ENCODE measurements around the gene FBXL13.
A peak's percentile ranks its signal among the peaks of the same experiment; 100 is the strongest.

The FBXL13 gene

DNA sequence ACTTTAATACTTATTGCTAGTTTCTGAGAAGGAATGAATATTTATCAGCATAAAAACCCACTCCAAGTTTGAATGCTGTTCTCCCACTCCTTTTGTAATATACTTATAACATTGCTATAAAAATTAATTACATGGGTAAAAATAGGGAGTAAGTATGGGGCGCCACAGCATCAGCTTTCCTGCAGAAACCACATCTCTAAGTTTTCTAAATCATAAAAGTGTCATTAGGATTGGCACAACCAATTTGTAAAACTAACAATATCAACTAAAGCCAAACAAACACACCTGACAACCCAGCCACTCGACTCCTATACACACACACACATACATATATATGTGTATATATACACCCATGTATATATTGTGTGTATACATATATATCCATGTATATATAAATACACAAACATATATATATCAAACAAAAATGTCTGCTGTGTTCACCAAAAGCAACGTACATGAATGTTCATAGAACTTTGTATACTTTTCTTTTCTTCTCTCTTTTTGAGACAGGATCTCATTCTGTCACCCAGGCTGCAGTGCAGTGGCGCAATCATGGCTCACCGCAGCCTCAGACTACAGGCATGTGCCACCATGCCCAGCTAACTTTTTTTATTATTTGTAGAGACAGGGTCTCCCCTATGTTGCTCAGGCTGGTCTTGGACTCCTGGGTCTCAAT lies 176.6 kb downstream of the FBXL13 start:
- no peak for DNase-seq (ENCODE audit: low spot score)
- FAIRE-seq = no peak

DNA sequence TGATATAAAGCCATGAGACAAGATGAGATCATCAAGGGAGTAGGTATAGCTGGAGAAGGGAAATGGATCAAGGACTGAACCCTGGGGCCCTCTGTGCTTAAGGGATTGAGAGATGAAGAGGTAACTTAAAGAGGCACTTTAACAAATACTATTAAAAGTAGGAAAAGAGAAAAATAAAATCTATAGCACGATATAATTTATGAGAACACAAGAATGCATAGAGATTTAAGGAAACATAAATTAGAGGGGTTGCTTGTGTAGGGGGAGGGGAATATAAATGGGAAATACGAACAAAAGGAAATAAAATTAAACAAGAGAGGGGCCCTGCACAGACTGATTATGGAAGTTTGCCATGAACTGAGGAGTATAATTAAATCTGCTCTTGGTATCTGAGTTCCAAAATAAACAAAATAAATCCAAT lies 177.4 kb downstream of the FBXL13 start:
- DNase-seq (ENCODE audit: low spot score) (no peak), FAIRE-seq (no peak)

DNA sequence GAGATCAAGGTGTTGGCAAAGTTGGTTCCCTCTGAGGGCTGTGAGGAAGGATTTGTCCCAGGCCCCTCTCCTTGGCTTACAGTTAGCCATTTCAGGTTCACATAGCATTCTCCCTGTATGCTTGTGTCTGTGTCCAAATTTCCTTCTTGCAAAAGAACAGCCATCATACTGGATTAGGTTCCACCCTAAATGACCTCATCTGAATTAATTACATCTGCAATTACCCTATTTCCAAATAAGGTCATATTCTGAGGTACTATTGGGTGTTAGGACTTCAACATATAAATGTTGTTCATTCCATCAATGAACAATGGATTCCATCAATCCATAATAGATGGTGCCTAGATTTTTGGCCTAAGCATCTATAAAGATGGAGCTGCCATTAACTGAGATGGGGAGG lies 178.0 kb downstream of the FBXL13 start:
- DNase-seq (ENCODE audit: low spot score) = no peak
- FAIRE-seq = no peak

DNA sequence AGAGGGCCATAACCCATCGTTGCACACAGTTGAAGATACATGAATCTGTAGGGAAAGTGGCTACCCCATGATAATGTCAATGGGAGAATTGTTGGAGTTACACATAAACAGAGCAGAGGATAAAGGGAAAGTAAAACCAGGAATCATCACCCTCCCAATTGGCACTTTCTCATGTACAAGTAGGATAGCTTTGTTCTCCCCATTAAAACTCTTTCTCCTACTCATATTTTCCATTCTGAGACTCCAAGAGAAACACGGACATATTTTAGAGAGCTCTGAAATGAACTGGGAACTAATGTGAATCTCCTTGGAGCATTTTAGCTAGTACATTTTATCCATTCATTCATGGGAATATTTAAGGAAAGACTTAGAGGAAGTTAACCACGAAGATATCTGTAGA lies 179.0 kb downstream of the FBXL13 start:
- DNase-seq (ENCODE audit: low spot score) (no peak), FAIRE-seq (no peak)

DNA sequence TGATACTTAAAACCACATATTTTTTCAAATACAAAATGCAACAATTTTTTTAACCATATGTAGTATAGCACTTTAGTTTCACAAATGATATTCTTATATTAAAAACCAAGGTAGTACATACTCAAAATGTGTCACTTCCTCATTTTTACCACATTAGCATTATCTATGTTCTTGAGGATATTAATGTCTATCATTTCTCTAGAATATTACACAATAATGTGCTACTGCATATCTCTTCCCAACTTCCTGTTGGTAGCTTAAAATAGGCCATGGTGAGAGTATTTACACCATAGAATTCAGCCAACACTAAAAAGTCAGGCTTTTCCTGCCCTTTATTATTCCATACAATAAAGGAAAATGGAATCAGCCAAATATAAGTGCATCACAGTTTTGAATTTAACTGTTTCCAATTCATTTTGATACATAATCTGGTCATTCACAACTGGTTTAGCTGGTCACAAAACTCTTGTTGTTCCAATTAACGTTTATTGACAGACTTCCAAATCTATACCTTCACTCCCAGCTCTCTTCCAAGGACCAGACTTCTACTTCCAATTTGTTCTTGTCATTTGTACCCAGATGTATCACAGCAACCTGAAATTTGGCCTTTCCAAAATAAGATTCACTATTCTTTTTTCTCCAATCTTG lies 181.8 kb downstream of the FBXL13 start:
- DNase-seq (ENCODE audit: low spot score) = no peak
- peak; percentile 38 for FAIRE-seq

DNA sequence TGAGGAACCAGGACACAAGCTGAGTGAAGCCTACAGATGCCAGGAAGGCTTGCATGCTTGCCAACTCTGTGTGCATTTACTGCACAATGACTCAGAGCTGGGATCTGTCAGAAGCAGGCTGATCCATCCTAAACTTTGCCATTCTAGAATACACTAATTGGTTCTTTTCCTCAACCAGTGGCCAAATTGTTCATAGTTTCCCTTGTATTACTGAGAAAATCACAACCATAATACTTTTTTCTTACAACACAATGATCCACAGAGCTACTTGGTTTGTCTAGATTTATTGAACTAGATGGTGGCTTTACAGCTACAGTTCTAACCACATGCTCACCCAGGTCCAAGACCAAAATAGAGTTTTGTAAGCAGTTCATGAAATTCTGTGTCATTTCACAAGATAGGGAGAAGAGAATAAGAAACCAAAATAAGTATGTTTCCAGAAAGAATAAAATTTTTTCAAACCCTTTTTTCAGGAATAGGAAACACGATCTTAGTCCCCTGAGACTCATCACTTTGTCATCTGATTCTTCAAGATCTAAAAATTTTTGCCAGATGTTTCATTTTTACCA lies 182.8 kb downstream of the FBXL13 start:
- DNase-seq (ENCODE audit: low spot score) = peak; percentile 61
- FAIRE-seq = peak; percentile 89

DNA sequence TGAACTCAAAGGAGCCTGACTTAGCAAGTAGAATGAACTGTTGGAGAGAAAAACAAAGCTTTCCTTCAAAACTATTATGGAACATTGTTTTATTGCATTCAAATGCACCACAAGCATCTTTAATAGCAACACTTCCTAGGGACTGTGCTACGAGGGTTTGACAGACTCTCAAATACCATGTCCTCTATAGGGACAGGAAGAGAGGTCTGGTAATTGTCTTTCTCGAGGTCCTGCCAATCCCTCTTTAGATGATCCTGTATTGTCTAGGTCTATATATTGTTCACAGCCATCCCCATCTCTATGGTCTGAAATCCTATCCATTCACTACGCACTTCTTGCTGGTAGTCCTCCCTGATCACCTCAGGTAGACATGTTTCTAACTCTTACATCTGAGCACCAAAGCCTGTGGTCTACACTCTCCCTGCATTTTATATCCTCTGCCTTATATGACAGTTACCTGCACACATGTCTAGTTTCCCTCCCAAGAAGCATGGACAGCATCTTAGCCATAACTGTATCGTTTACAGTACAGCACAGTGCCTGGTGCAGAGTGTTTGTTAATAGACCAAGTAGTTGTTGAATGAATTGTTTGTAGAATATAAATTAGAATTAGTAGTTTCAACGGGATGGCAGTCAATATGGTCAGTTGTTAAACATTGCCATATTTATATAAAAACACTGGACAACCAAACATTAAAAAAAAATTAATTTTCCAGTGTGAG lies 183.5 kb downstream of the FBXL13 start:
- no peak for DNase-seq (ENCODE audit: low spot score)
- no peak for FAIRE-seq

DNA sequence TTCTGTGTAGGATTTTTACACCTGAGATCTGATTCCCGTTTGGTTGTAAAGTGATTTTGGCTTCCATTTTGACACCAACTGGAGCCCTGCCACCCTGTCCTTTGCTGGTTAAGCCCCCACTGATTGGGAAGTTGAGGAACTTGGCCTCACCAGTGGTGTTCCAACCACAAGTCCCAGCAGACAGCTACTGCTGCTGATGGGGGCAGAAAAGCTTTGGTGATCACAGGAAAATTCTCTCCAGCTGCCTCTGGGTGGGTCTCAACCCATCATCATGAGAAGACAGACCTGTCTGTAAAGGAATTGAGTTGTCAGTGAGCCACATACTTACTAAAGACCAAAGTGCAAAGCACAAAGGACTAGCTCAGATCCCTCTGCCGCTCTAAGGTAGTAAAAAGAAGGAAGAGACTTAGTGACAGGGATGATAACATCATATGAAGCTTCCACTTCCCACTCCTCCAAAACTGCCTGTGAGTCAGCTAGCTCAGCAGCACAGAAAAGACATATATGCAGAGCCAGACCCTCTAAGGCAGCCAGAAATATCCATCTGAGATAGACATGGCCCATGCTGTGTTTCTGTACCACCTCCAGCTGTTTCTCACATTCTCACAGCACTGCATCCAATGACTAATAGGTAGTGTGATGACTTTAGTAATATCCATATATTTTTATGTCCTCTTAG lies 184.2 kb downstream of the FBXL13 start:
- peak; percentile 39 for DNase-seq (ENCODE audit: low spot score)
- FAIRE-seq = no peak

DNA sequence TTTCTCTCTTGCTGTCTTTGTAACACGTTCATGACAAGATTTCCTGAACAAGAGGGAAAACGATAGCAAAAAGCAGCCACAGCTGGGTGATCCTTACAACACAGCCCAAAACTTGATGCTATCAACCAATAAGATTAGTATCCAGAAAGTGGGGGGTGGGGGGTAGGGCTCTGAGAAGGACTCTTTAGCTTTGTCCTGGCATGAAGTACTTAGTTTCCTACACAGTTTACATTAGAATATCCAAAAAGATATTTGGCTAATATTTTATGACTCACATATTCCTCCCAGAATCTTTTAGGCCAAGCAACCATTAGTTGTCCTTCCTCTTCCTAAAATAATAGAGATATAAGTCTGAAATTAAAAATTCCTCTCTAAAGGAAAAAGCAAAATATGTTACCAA lies 184.7 kb downstream of the FBXL13 start:
- no peak for FAIRE-seq
- no peak for DNase-seq (ENCODE audit: low spot score)

DNA sequence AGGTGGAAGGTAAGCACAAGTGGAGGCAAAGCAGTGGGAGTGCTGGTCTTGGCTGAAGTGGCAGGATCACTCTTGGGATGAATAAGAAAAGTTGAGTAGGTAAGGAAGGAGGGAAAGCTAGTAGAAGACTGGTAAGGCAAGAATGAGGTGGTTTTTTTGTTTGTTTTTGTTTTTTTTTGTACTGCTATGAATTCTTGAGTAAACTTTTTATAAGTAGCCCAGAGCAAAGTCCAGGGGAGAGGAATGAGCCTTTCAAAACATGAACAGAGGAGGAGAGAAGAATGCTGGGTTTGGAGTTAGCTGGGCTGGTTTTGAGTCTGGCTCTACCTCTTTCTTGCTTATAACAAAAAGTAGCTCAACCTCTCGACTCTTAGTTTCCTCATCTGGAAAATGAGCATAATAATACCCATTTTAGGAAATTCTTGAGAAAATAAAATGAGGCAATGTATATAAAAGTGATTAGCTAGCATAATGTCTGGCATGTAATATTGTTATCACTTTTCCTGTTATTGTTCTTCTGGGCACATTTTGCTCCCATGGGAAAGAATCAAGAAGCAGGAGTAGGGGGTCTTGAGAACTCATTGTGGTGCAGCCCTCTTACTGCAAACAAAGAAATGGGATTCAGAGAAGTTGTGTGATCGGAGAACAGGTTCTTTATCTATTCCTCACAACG lies 185.9 kb downstream of the FBXL13 start:
- no peak for DNase-seq (ENCODE audit: low spot score)

DNA sequence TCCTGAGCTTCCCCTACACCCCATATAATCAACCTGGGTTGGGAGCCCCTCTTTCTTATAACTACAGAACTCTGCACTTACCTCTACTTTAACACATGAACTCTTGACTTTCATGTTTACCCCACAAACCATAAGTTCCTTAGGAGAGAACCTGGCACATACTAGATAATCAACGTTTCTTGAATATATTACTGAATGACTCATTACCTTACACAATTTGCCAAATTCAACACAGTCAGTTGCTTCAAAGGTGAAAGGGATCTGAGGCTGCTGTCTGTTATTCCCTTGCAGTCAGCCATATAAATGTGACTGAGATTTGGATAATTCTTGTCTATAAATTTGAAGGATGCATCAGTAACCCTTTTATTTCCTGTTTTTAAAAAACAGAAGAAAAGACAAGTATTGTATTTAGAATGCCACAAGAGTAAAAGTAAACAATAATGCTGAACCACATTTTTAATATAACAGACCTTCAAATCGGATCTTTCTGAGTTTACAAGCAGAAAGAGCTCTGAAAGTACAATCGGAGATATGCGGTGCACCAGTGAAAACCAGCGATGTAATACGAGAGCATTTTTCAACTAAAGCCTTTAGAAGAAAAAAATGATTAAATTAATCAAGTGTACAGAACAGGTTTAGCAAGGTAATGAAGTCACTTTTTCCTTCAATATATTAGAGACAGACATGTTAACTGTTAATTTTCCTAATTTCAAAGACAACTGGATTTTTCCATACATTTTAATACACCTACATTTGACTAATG lies 191.3 kb downstream of the FBXL13 start:
- DNase-seq (ENCODE audit: low spot score) (peak; percentile 46), FAIRE-seq (peak; percentile 85)

More for the DNA sequence above, 185.9 kb downstream of the FBXL13 start:
- no peak for FAIRE-seq

DNA sequence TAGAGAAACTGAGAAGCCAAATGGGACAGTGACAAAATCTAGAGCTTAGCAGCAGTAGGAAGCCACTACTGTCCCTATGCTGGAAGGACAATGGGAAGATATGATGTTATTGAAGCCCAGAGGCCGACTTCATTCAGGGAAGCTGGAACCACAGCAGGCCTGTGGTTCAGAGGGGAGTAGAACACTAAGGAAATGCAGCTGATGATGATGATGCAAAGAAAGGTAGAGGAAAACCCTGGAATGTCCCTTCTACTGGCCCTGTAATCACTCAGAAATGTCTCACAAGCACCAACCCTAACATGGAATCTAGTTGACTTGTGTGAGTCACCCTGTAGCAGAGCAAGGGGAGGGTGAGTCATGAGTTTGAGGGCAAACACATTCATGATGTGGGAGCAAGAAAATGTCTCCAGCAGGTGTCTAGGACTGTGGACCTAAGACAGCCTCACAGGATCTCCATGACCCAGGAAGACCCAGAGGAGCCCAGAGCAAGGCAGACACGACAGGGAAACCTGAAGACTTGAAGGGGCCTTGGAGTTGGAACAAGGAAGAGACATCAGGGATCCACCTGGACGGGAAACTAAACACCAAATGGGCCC lies 198.8 kb downstream of the FBXL13 start:
- FAIRE-seq (peak; percentile 99), DNase-seq (ENCODE audit: low spot score) (peak; percentile 100)

DNA sequence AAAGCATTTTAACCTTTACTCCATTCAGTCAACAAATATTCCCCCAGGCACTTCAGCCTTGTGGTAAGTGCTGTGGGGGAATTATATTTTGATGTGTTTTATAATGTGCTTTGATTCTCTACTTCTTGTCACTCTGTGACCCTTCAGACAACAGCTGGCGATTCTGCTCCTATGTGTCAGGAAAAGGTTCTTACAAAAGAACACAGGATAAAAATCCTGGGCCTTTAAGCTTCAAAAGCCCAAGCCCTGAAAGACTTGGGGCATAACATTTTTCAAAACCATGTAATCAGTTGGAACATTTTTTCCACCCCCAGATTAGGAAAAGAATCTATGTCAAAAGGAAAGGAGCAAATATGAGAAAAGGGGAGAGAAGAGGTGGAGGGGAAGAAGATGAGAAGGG lies 199.6 kb downstream of the FBXL13 start:
- no peak for DNase-seq (ENCODE audit: low spot score)
- FAIRE-seq = no peak

DNA sequence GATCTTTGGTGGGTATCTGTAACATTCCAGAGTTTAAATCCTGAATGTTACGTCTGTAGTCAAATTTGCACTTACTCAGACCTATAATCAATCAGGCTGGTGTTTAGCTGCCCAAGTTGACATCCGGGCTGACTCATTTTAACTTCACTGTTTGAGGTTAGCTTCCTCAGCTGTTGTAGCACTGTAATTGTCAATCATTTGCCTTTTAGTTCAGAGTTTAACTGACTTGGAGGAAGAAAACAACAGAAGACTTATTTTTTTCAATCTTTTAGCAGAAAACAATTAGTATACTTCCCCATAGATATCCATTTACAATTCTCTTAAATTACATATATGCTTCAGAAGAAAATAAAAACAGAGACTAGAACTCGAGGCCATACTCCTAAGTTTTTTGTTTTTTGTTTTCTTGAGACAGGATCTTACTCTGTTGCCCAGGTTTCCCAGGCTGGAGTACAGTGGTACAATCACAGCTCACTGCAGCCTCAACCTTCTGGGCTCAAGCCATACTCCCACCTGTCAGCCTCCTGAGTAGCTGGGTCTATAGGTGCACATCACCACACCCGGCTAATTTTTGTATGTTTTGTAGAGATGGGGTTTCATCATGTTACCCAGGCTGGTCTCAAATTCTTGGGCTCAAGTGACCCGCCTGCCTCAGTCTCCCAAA lies 200.3 kb downstream of the FBXL13 start:
- FAIRE-seq (peak; percentile 98), DNase-seq (ENCODE audit: low spot score) (peak; percentile 97)

DNA sequence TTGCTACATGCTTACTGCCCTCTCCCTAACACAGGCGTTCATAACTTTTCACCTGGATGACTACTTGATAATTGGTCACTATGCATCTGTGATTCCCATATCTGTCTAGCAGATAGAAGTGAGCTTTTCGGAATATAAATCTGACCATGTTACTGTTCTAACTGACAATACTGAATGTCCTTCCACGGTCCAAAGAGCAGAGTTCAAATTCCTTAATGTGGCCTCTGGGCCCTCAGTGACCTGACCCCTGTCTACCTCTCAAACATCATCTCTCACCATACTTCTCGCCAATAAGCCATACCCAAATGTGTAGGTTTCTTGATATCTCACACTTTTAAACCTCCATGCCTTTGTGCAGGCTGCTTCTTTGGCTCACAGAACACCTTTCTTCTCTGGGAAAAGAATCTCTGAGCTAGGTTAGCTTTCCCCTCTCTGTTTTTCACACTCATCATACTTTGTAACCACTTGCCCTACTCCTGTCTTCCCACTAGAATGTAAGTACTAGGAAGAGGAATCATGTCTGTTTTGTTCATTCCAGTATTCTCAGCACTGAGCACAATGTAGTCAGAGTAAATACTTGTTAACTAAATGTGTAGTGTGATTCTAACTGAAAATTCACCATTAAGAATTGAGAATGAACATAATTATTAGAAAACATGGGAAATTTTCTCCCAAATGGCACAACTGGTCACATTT lies 201.0 kb downstream of the FBXL13 start:
- DNase-seq (ENCODE audit: low spot score) = peak; percentile 61
- FAIRE-seq = no peak

DNA sequence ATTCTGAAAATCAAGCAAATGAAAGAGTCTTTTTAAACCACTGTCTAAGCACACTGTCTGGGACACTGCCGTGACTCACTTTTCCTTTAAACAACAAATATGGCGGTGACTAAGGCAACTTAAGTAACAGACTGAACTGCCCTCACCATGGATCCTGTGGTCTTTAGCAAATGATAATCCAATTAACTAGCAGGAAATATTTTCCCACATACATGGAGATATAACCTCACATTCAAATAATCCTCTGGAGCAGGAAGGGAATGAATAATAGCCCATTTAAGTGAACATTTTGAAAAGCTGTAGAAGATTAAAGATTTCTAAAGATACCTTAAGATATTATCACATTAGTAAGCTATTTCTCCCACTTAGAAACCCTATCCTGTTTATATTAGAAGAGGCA lies 202.1 kb downstream of the FBXL13 start:
- DNase-seq (ENCODE audit: low spot score) (peak; percentile 99), FAIRE-seq (peak; percentile 95)

DNA sequence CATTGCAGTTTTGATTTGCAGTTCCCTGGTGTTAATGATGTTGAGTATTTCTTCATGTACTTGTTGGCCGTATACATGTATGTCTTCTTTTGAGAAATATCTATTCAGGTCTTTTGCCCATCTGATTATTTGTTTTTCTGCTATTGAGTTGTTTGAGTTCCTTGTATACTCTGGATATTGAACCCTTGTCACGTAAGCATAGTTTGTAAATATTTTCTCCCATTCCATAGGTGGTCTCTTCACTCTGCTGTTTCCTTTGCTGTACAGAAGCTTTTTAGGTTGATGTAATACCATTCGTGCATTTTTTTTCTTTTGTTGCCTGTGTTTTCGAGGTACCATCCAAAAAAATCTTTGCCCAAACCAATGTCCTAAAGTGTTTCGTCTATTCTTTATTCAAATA lies 205.4 kb downstream of the FBXL13 start:
- FAIRE-seq (no peak), DNase-seq (ENCODE audit: low spot score) (no peak)

DNA sequence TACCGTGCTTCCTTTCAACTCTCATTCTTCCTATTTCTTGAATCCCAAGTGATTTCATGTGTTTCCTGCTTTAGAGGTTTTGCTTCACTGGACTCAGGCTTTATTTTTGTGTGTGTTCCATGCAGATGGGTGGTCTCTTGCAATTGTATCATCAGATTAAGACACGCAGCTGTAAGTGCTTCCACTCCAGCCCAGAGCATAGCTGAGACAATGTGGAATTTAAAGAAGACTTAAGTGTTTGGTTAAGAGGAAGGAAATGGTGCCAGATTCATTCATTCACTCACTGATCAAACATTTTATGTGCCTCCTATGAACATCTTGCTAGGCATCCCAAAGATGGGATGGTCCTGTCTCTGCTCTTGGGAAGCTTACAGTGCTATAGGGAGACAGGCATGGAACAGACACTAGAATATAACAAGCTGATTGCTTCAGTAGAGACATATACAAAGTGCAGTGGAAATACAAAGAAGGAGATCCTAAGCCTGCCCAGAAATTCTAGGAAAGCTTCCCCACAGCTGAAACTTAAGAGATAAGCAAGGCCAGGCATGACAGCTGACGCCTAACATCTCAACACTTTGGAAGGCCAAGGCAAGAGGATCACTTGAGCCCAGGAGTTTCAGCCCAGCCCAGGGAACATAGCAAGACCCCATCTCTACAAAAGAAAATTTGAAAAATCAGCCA lies 207.9 kb downstream of the FBXL13 start:
- no peak for FAIRE-seq
- DNase-seq (ENCODE audit: low spot score) = no peak

Data from RCC 7860 (cell line).